ENCODE results near the gene C1QTNF6.

C1QTNF6 gene

DNA sequence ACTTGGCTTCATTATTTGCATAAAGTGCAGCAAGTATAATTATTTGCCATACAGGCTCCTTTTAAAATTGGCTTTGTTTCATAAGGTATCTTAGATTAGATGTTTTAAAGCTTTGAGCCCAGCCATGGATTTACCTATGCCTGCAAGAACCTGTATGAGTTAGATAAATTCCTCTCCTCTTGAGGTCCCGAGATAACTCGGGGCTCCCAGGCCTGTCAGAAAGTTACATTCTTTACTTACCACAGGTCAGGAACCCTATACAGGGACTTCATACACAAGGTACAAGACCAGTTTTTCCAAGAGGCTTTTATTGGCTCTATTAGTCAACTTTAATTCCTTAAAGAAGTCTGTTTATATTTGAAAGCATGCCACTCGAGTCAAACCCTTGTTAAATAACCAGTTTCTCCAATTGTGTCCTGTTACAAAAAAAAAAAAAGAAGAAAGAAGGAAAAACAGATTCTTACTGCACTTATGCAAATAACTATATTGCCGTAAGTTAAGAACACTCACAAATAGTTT lies 2.3 kb upstream of the C1QTNF6 start:
- no peak for DNase-seq (ENCODE audit: low spot score)

DNA sequence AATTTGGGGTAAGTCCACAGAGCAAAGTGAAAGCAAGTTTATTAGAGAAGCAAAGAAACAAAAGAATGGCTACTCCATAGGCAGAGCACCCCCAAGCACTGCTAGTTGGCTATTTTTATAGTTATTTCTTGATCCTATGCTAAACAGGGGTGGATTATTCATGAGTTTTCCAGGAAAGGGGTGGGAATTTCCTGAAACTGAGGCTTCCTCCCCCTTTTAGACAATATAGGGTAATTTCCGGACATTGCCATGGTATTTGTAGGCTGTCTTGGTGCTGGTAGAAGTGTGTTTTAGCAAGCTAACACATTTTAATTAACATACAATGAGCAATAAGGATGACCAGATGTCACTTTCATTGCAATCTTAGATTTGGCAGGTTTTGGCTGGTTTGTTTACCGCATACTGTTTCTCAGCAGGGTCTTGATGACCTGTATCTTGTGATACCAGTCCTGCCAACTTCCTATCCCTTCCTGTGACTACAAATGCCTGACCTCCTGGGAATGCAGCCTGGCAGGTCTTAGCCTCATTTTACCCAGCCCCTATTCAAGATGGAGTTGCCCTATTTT lies 937 bp upstream of the C1QTNF6 start:
- DNase-seq (ENCODE audit: low spot score): no peak

DNA sequence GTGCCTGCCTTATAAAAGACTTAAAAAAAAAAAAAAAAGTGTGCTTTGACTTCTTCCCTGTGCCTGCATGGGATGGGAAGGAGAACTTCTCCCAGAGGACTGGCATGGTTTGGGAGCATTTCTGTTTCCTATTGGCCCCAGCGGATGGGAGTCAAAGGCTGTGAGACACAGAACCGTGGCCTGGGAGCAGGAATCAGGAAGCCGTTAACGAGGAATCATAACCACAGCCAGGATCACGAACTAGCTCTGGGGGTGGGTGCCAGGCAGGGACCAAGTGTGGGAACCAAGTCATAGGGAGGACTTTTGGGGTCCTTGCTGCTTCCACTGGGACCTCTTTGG lies 526 bp downstream of the C1QTNF6 start:
- DNase-seq (ENCODE audit: low spot score): no peak

DNA sequence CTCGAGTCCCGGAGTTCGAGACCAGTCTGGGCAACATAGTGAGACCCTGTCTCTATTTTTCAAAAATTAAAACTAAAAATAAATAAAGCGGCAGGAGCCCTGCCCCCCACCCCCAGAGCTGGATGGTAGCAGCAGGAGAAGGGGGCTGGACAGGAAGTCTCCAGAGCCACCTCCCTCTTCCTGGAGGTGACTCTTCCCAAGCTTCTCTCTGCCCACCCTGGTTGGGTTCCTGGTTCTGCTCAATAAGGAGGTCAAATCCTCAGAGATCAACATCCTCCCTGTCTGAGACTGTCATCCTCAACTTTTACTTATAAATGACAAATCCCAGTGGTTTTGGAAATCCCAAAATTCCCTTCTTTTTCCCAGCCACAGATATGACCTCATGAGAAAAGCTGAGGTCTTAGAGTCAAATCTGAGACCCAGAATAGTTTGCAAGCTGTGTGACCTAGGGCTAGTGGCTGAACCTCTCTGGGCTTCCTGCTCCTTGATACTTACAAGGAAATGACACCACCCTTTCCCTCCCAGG lies 987 bp downstream of the C1QTNF6 start:
- DNase-seq (ENCODE audit: low spot score): no peak

DNA sequence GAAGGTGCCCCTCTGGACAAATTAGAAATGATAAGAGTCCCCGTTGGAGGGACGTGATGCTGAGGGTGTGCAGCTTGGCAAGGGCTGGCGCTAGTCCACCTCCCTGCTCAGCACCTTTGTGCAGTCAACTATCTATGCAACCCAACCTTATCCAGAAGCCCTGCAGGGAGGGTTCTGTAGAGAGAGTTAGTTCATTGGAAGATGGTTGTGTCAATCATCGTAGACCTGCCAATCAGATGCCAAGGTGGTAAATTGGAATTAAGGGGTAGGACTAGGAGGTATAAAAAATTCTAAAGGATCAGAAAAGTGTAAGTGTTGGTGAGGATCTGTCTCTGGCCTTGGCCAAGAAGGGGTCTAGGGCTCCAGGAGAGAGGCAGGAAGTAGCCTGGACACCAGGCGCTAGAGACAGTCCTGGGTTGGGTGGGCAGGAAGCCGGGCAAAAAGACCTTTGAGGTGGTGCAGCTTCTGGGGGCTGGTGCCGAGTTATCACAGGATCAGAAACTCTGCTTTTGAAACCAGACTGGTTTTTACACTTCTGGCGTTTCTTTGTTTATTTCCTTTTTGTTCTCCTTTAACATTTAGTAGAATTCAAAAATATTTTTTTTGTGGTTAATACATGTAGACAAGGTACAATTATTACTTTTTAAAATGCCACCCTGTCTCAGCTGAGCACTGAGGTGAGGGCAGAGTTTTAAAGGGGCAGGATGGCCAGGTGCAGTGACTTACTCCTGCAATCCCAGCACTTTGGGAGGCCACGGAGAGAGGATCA lies 1.6 kb downstream of the C1QTNF6 start:
- peak; percentile 65 for DNase-seq (ENCODE audit: low spot score)

DNA sequence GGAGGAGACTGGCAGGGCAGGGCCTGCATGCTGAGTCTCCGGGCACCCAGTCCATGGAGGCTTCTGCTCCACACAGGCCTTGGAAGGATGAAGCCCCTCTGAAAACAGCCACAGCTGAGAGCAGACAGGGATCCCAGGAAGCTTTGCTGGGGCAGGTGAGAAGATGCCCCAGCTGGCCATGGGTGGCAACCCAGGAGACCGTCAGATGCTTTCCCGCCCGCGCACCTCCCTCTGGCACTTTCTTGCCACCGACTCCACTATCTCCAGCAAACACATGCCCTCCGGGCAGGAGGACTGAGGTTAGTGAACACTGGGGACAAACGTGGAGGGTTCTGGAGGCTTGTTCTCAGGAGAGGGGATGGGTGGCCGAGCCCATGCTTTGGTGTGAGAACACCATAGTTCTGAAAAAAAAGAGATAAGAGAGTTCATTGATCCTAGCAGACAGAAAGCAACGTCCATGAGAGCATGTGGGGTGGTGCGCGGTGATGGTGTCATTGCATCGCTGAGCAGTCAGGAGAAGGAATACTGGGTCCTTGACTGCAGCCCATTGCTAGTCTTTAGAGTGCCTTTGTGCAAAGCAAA lies 2.3 kb downstream of the C1QTNF6 start:
- DNase-seq (ENCODE audit: low spot score): no peak

DNA sequence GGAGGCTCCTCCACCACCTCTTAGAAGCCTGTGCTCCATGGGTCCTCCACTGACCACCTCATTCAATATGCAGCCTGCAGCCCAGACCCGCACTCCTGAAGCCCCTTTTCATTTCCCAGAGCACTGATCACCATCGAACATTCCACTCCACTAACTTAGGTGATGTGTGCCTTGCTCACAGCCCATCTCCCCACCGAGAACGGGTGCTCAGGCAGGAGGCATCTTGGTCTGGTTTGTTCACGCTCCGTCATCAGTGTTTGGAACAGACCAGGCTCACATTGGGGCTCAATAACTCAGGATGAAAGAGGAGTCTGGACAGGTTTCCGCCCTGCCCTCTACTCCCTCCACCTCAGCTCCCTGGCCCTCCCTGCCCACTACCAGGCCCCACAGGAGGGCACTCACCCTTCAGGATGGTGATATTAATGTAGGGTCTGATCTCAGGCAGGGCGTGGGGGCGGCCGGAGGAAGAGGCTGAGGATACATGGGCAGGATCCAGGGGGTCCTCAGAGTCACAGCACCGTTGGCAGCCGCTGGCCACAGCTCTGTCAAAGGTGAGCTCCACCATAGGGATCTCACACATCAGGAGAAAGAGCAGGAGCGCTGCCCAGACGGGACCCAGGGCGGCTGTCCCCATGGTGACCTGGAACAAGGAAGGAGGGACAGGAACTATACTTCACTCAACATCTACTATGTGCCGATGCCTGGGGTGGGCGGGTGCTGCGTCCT lies 3.1 kb downstream of the C1QTNF6 start:
- no peak for DNase-seq (ENCODE audit: low spot score)

DNA sequence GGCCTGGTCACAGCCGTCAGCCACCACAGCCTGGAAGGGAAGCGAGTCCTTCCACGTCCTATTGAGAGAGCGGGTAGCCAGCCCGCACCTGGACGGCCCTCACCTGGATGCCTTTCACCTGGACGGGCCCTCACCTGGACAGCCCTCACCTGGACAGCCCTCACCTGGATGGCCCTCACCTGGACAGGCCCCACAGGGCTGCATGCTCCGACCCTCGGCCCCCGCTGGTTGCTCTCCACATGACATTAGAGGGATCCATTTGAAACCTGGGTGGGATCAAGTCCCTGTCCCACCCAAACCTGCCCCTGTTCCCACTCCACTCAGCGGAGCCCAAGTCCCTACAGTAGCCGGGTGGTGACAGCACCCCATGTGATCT lies 3.7 kb downstream of the C1QTNF6 start:
- DNase-seq (ENCODE audit: low spot score): no peak

DNA sequence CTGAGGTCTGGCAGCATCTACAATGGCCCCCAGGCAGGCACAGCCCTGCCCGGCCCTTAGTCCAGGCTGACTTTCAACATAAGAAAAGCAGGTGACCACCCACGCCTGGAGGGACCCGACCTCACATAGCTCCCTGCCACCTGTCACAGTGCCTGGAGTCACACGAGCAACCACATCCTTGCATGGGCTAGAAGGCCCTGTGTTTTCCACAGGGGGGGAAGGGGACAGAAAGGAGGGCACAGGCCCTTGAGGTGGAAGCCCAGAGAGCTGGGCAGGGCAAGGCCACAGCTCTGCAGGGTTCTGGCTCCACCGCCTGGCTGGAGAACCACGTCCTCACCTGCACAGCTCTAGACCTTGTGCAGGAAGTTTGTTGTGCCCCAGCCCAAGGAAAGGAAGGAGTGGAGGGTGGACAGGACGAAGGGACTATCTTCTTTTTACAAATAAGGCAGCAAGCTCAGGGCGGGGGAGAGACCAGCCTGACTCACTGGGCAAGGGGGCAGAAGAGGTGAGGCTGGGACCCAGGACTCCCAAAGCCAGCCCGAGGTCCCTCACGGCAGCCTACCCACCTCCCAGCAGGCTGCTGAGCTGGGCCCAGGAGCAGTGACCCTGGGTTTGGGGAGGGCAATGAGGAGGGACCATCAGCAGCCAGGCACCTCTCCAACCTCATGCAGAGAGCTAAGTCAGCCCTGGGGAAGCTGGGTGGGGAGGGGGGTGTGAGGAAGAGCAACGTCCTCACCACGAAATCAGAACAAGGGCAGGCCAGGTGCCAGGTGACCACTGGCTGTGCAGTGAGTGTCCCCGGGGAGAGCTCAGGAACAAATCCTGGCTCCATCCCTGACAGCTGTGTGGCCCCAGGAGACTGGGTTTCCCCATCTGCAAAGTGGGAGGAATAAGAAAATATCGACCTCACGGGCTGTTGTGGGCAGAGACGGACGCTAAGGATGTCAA lies 4.3 kb downstream of the C1QTNF6 start:
- no peak for DNase-seq (ENCODE audit: low spot score)

DNA sequence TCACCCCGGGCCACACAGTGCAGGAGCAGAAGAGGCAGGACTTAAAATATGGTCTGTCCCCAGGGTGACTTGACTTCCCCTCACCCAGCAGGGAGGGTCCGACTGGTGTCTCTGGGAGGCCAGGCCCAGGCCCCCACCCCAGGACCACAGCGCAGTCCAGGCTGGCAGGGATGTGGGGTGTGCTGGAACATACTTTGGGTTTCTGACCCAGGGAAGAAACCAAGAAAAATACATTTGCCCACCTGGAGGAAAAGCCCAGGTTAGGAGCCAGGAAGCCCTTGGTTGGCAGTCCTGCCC lies 5.2 kb downstream of the C1QTNF6 start:
- no peak for DNase-seq (ENCODE audit: low spot score)

DNA sequence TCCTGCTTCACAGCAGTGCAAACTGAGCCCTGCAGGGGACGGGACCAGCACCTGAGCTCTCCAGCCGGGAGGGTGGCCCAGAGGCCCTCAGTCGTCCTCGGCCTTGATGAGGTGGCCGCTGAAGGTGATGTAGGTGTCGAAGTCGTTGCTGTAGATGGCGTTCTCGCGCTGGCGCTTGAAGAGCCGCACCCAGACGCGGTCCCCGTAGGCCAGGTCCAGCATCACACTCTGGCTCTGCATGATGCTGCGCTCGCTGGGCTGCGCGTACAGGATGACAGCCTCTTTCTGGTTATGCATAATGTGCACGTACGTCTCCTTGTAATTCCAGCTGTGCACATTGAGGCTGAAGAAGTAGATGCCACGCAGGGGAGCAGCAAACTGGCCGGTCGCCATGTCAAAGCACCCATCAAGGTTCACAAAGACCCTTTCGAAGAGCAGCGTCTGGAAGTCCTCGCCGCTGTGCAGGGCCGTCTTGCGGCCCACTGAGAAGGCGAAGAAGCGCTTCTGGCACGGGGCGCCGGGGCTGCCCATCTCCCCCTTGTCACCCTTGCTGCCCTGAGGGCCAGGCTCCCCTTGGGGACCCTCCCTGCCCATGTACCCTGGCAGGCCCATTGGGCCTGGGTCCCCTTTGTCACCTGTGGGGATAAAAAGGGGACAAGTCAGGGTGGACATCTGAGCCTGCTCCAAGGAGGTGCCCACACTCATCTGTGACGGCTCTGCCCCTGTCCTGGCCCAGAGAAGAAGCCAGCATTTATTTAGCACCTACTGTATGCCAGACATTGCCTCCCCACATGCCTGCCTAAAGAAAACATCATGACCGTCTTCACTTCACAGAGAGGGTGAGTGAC lies 5.7 kb downstream of the C1QTNF6 start:
- no peak for DNase-seq (ENCODE audit: low spot score)

DNA sequence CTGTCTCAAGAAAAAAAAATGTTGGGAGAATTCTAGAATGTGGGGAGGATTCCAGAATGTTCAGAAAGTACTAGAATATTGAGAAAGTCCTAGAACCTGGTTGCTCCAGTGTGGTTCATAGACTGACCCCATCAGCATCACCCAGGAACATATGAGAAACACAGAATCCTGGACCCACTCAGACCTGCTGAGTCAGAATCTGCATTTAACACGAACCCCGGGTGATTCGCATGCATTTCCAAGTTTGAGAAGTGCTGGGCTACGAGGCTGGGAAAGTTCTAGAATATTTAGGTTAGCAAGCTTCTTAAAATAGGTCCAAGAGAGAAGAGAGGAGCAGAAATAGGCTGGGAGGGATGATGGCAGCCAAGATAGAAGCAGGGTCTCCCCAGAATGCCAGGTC lies 6.4 kb downstream of the C1QTNF6 start:
- DNase-seq (ENCODE audit: low spot score): no peak

DNA sequence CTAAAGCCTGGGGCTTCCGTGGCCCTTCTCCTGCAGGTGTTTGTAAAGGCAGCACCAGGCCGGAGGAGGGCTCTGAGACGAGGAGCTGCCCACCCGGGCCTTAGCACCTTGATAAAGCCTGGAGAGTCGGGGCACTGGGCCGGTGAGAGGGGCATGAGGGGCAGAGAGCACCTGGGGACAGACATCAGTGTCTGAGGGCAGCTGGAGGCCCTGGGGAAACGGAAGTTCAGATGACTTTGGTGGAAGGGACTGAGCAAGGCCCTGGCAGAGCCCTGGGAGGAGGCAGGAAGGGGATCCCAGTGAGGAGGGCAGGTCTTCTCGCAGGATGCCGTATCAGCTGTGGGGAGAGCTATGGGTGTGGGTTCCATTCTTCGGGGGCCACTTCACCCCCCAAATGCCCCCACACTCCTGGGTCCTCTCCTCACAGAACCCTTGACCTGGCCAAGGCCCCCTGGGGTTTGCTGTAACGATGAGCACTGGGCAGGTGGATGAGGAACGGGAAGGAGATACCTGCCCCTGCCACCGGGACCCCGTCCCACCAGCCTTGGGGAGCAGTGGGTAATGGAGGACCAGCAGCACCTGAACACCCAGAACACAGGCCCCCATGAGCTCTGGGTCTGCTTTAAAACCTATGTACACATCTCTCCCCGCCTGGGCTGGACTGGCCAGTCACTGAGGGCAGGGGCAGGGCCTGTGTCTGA lies 7.4 kb downstream of the C1QTNF6 start:
- DNase-seq (ENCODE audit: low spot score): no peak

DNA sequence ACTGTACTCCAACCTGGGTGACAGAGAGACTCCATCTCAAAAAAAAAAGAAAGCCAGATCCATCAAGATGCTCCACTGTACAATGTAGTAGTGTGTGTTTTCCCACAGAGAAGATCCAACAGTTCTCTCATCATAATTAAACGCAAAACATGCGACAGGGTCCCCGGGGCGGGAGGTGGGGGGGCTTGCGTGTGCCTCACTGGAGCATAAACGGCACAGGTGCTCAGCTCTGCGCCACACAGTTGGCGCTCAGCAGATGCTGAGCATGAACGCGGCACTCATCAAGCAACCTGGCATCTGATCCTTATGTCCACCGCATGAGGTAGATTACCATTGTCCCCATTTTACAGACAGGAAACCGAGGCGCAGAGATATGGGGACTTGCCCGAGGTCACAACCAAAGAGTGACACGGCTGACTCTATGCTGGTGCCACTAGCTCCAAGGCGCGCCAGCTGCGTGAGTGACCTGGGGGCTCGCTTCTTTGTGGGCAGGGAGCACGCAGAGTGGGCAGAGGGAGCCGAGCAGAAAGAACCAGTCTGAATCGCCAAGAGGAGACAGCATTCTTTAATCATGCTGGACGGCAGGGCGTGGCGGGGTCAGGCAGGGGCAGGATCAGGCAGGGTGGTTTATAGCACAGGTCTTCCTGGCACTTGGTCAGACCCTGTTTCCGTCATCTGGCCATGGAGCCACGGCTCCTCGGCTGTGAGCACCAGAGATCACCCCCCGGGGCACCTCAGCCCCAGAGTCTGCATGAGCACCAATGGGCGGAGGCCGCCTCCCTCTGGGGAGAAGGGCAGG lies 8.2 kb downstream of the C1QTNF6 start:
- DNase-seq (ENCODE audit: low spot score): no peak

DNA sequence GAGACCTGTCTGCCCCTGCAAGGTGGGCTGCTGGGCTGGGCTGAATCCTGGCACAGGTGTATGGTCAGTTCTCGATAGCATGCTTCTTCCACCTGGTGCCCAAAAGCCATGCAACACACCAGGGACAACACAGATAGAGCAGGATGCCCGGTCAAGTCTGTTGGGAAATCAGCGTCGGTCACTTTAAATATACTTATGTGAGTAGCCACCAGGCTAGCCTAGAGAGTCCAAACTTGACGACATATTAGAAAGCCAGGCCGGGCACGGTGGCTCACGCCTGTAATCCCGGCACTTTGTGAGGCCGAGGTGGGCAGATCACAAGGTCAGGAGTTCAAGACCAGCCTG lies 8.9 kb downstream of the C1QTNF6 start:
- no peak for DNase-seq (ENCODE audit: low spot score)

DNA sequence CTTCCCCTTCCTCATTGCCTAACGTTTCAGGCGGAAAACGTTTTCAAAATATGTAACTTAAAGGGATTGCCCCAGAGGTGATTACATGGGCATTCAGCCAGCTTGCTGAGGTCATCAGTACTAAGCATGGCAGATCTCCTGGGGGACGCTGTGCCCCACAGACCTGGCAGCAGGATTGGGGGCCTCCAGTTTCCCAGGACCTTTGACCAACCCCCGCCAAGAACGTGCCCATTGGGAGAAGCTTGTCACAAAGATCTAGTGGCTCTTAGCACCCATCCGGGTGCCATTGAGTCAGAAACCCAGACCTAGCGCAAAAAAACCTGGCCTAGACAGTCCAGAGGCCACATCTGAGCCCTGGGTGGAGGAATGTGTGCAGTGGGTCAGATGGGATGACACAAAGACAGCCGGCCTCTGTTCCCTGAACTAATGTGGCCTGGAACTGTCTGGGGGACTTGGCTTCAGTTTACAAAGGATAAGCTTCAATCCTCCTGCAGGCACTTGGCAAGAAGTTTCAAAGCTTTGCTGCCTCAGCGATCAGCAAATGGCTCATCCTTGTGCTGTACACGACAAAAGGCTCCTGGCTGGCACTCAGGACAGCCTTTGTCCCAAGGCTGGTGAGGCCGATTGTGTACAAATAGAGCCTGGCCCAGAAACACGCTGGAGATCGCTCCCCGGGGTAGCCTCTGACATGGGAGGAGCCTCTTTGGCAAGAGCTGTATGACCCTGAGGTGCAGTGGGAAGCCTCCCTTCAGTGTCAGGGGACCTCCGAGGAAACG lies 9.5 kb downstream of the C1QTNF6 start:
- no peak for DNase-seq (ENCODE audit: low spot score)

DNA sequence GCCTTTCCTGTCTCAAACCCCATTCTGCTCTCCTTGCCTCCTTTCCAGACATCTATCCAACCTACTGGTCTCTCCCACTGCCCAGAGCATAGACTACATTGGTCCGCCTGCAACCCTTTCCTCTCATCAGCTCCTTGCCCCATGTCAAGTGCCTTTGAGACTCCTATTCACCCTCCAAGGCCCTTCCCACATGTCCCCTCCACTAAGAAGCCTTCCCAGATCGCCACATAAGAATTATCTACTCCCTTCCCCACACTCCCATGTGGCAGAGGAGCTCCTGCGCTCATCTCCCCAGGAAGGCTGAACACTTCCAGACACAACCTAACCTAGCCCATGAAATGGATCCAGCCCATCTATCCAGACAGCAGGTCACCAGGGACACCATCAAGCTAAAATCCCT lies 10.3 kb downstream of the C1QTNF6 start:
- DNase-seq (ENCODE audit: low spot score): no peak

DNA sequence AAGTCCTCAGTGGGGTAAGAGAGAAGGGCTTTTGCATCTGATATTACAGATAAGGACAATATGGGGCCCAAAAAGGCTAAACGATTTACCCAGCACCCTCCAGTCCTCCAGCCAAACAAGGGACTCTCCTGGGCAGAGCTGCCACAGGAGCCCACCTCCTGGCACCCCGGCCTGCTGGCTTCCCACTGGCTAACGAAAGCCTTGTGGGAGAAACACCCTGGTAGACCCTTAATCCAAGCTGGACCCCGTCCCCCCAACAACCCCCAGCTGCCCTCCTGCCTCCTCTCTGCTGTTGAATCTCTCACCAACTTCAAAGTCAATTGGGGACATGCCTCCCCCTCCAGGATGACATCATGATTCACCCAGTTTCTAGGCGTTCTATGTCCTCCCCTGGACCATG lies 10.8 kb downstream of the C1QTNF6 start:
- DNase-seq (ENCODE audit: low spot score): no peak

Data from activated CD4-positive, alpha-beta T cell treated with anti-CD3 and anti-CD28 coated beads, Interleukin-2, Interleukin-4, amounts not matched to agents 100 ng/mL and 50 ng/mL, durations not matched to agents 16 hours and 8 hours (primary cell).